H9 (cell line): ENCODE data around the gene RAC2. TPM values are rescaled to one million over a fixed set of nuclear protein-coding genes. Genes with fewer than 3 reads are reported as not detected.
"Not testable (repeated sequence)": the region's sequence is repeated elsewhere in the genome, so short reads cannot be mapped to it uniquely, and the experiment has no call there.

Experiments
- DNase-seq: peaks from one replicate; pipeline ENCODE4 v3.0.0-alpha.2; 2017
- H2AFZ ChIP-seq: one replicate; pipeline ENCODE4 v1.6.1; 2013; ENCODE audit warnings: mild to moderate bottlenecking, low read length, control low read depth, moderate library complexity
- H2AK5ac ChIP-seq: 2 replicates; pipeline ENCODE4 v1.6.1; 2013; ENCODE audit warnings: low read length, control low read depth, mixed read lengths; ENCODE audit not compliant: insufficient read length
- H2BK120ac ChIP-seq: one replicate; pipeline ENCODE4 v1.6.1; 2013; ENCODE audit warnings: low read depth, mild to moderate bottlenecking, low read length, control low read depth, inconsistent platforms; ENCODE audit not compliant: poor library complexity, severe bottlenecking
- H2BK12ac ChIP-seq: 2 replicates; pipeline ENCODE4 v1.6.1; 2013; ENCODE audit warnings: low read length, control low read depth, mixed read lengths, low read depth; ENCODE audit not compliant: insufficient read length
- H2BK15ac ChIP-seq: 2 replicates; pipeline ENCODE4 v1.6.1; 2013; ENCODE audit warnings: low read depth, low read length, control low read depth
- H2BK20ac ChIP-seq: one replicate; pipeline ENCODE4 v1.6.1; 2013; ENCODE audit warnings: low read depth, mild to moderate bottlenecking, low read length, control low read depth, inconsistent platforms; ENCODE audit not compliant: poor library complexity, severe bottlenecking
- H2BK5ac ChIP-seq: 2 replicates; pipeline ENCODE4 v1.6.1; 2013; ENCODE audit warnings: low read length, control low read depth, mixed read lengths; ENCODE audit not compliant: insufficient read length
- H3K14ac ChIP-seq: 2 replicates; pipeline ENCODE4 v1.6.1; 2013; ENCODE audit warnings: low read length, control low read depth; ENCODE audit not compliant: insufficient read depth
- H3K18ac ChIP-seq: 2 replicates; pipeline ENCODE4 v1.6.1; 2013; ENCODE audit warnings: low read depth, mild to moderate bottlenecking, mixed read lengths, low read length, control low read depth; ENCODE audit not compliant: insufficient read length
- H3K23ac ChIP-seq: 2 replicates; pipeline ENCODE4 v1.6.1; 2013; ENCODE audit warnings: low read length, control low read depth, mixed read lengths, low read depth; ENCODE audit not compliant: insufficient read length
- H3K23me2 ChIP-seq: 2 replicates; pipeline ENCODE4 v1.6.1; 2013; ENCODE audit warnings: low read depth, mild to moderate bottlenecking, mixed read lengths, low read length, control low read depth; ENCODE audit not compliant: insufficient read length, poor library complexity, severe bottlenecking
- H3K27ac ChIP-seq: 2 replicates; pipeline ENCODE4 v1.5.1; 2013; ENCODE audit warnings: low read length, control low read depth, mixed read lengths, low read depth; ENCODE audit not compliant: insufficient read length
- H3K27me3 ChIP-seq: 2 replicates; pipeline ENCODE4 v1.6.1; 2013; ENCODE audit warnings: low read length, control low read depth, inconsistent platforms; ENCODE audit not compliant: insufficient read depth
- H3K4ac ChIP-seq: 2 replicates; pipeline ENCODE4 v1.6.1; 2013; ENCODE audit warnings: low read depth, mild to moderate bottlenecking, control low read depth, inconsistent platforms, low read length, moderate library complexity
- H3K4me1 ChIP-seq: 2 replicates; pipeline ENCODE4 v1.6.1; 2013; ENCODE audit warnings: low read length, control low read depth, inconsistent platforms; ENCODE audit not compliant: insufficient read depth
- H3K4me2 ChIP-seq: 2 replicates; pipeline ENCODE4 v1.6.1; 2013; ENCODE audit warnings: low read length, control low read depth, mixed read lengths; ENCODE audit not compliant: insufficient read length, insufficient read depth
- H3K56ac ChIP-seq: 2 replicates; pipeline ENCODE4 v1.6.1; 2013; ENCODE audit warnings: low read depth, mild to moderate bottlenecking, mixed read lengths, low read length, control low read depth; ENCODE audit not compliant: insufficient read length
- H3K79me1 ChIP-seq: 2 replicates; pipeline ENCODE4 v1.6.1; 2013; ENCODE audit warnings: low read depth, mild to moderate bottlenecking, moderate library complexity, low read length, control low read depth, inconsistent platforms; ENCODE audit not compliant: insufficient read depth, poor library complexity, severe bottlenecking
- H3K79me2 ChIP-seq: 2 replicates; pipeline ENCODE4 v1.6.1; 2013; ENCODE audit warnings: low read length, control low read depth, inconsistent platforms; ENCODE audit not compliant: insufficient read depth
- H3K9ac ChIP-seq: 2 replicates; pipeline ENCODE4 v1.6.1; 2013; ENCODE audit warnings: low read length, control low read depth, mixed read lengths; ENCODE audit not compliant: insufficient read length; ENCODE audit errors: extremely low read depth
- H3K9me3 ChIP-seq: one replicate; pipeline ENCODE4 v1.6.1; 2013; ENCODE audit warnings: low read depth, low read length, inconsistent platforms; ENCODE audit not compliant: control insufficient read depth
- H3T11ph ChIP-seq: one replicate; pipeline ENCODE4 v1.6.1; 2013; ENCODE audit warnings: mild to moderate bottlenecking, low read length, control low read depth, inconsistent platforms
- H4K20me1 ChIP-seq: one replicate; pipeline ENCODE4 v1.6.1; 2013; ENCODE audit not compliant: control insufficient read depth, insufficient read length, insufficient read depth
- H4K5ac ChIP-seq: 2 replicates; pipeline ENCODE4 v1.6.1; 2013; ENCODE audit warnings: low read depth, mild to moderate bottlenecking, mixed read lengths, low read length, control low read depth; ENCODE audit not compliant: insufficient read length
- H4K8ac ChIP-seq: replicated peaks from 2 replicates; pipeline ENCODE4 v1.6.1; 2013; ENCODE audit warnings: low read length, control low read depth, mixed read lengths, low read depth; ENCODE audit not compliant: insufficient read length
- H4K91ac ChIP-seq: 2 replicates; pipeline ENCODE4 v1.6.1; 2013; ENCODE audit warnings: low read depth, mild to moderate bottlenecking, moderate library complexity, mixed read lengths, low read length, control low read depth; ENCODE audit not compliant: insufficient read length
- H3K27ac Mint-ChIP-seq, 3 experiments: 2 replicates in 2 of 3; 3 replicates in 1 of 3; pipeline ENCODE4 v1.8.0; 2020 to 2021; ENCODE audit warnings: mixed read lengths in 3 of 3, mild to moderate bottlenecking in 1 of 3, moderate library complexity in 1 of 3
- H3K27me3 Mint-ChIP-seq: 2 replicates; pipeline ENCODE4 v1.8.0; 2021; ENCODE audit warnings: low read depth, mild to moderate bottlenecking, moderate library complexity, mixed read lengths
- H3K36me3 Mint-ChIP-seq, 3 experiments: 2 replicates in 2 of 3; 3 replicates in 1 of 3; pipeline ENCODE4 v1.8.0; 2020 to 2021; ENCODE audit warnings: low read depth in 3 of 3, mixed read lengths in 3 of 3; ENCODE audit not compliant: insufficient read depth in 1 of 3
- H3K4me1 Mint-ChIP-seq, 2 experiments: 2 replicates each; pipeline ENCODE4 v1.8.0; 2020; ENCODE audit warnings: mixed read lengths in 2 of 2
- H3K4me3 Mint-ChIP-seq, 2 experiments: 2 replicates in 1 of 2; 3 replicates in 1 of 2; pipeline ENCODE4 v1.8.0; 2020 to 2021; ENCODE audit warnings: mild to moderate bottlenecking in 2 of 2, mixed read lengths in 2 of 2, moderate library complexity in 1 of 2
- H3K9me3 Mint-ChIP-seq, 2 experiments: 2 replicates in 1 of 2; 3 replicates in 1 of 2; pipeline ENCODE4 v1.8.0; 2020; ENCODE audit warnings: mild to moderate bottlenecking in 2 of 2, mixed read lengths in 2 of 2, moderate library complexity in 1 of 2
- CTCF ChIP-seq: fragments of 200-600 bp; sonication (generic); conservative IDR thresholded peaks from 3 replicates; pipeline ENCODE4 v1.8.0; 2021; ENCODE audit warnings: antibody characterized with exemption, mild to moderate bottlenecking
- WGBS: extraction: QIAGEN DNeasy Blood & Tissue Kit; methylation state at CpG from one replicate; pipeline ENCODE4 v1.1.7; 2013; ENCODE audit warnings: missing lambda C conversion rate, low lambda C conversion rate, mixed read lengths; ENCODE audit not compliant: insufficient read length; ENCODE audit errors: extremely low coverage; 5-methylcytosine and 5-hydroxymethylcytosine counted together
- total RNA-seq: library from RNA; stranded (reverse); gene quantifications from 2 replicates; pipeline ENCODE4 v1.2.1, GENCODE V29; 2021

Gene RAC2
- total RNA-seq, 1 experiment from 2014 or later = 2.8 TPM

GRCh38 chr22:37253126-37253660 lies 9.1 kb upstream of the RAC2 start:
- Histone ChIP-seq H3T11ph (no peak overlapping the region), H2BK5ac (no peak overlapping the region), H4K91ac (no peak overlapping the region), H3K56ac (no peak overlapping the region), H4K20me1 (no peaks in the 10 kb centered on the region), H2BK20ac (no peak overlapping the region), H3K27ac (no peak overlapping the region), H3K23me2 (no peaks in the 10 kb centered on the region), H3K9me3 (no peaks in the 10 kb centered on the region), H2BK15ac (no peak overlapping the region), H2BK12ac (no peak overlapping the region), H3K23ac (no peak overlapping the region), H3K4me1 (no peaks in the 10 kb centered on the region), H3K18ac (no peak overlapping the region), H3K79me2 (no peaks in the 10 kb centered on the region), H3K4me2 (no peak overlapping the region), H3K14ac (no peak overlapping the region), H2AFZ (no peak overlapping the region), H3K4ac (no peak overlapping the region), H4K8ac (no peak overlapping the region), H2BK120ac (no peak overlapping the region), H3K27me3 (no peaks in the 10 kb centered on the region), H4K5ac (no peak overlapping the region), H2AK5ac (no peak overlapping the region), H3K9ac (no peak overlapping the region), H3K79me1 (no peaks in the 10 kb centered on the region)
- WGBS = no CpG with 5 or more reads among the region's 7 CpGs
- no peak for DNase-seq
- H3K36me3 Mint-ChIP-seq = no peaks in the 10 kb centered on the region
- H3K9me3 Mint-ChIP-seq = no peaks in the 10 kb centered on the region
- no peak overlapping the region for H3K27ac Mint-ChIP-seq
- H3K4me1 Mint-ChIP-seq = peaks cover 7 to 27% of the 10 kb centered on the region in 2 experiments
- peak; percentile 27; the same call in 1 of the 3 replicates for TF ChIP-seq CTCF
- H3K27me3 Mint-ChIP-seq = peaks cover 16% of the 10 kb centered on the region
- no peak overlapping the region for H3K4me3 Mint-ChIP-seq

GRCh38 chr22:37251836-37252235 lies 7.8 kb upstream of the RAC2 start:
- DNase-seq, H2BK120ac ChIP-seq, H3K27ac ChIP-seq, H3K9me3 Mint-ChIP-seq, H2BK15ac ChIP-seq, H3K18ac ChIP-seq, H3K79me1 ChIP-seq, H3K79me2 ChIP-seq, H3K56ac ChIP-seq, H3K27me3 ChIP-seq, H3K27ac Mint-ChIP-seq, H2AFZ ChIP-seq, H4K5ac ChIP-seq, H3K9me3 ChIP-seq, H4K20me1 ChIP-seq, H4K8ac ChIP-seq, H3K9ac ChIP-seq, H2BK5ac ChIP-seq, H3K14ac ChIP-seq, H3K4me1 ChIP-seq, H3K23ac ChIP-seq, H2AK5ac ChIP-seq, H3K23me2 ChIP-seq, H2BK12ac ChIP-seq, H3K4me3 Mint-ChIP-seq, H3K4ac ChIP-seq, H3K36me3 Mint-ChIP-seq, H4K91ac ChIP-seq, H3T11ph ChIP-seq, H3K4me2 ChIP-seq, H2BK20ac ChIP-seq: not testable (repeated sequence)
- WGBS = no CpG with 5 or more reads among the region's 8 CpGs
- Mint-ChIP-seq H3K4me1 (peaks cover 7 to 27% of the 10 kb centered on the region in 2 experiments), H3K27me3 (peaks cover 12% of the 10 kb centered on the region)
